ENCODE measurements around the gene CNTN4. TPM values are rescaled to one million over a fixed set of nuclear protein-coding genes. Genes with fewer than 3 reads are reported as not detected.

Gene CNTN4
- total and polyA plus RNA-seq, 10 donors = 0.20 to 4.3 (median 1.5) TPM

GRCh38 chr3:2860626-2861025 is 762.0 kb downstream of the CNTN4 start:
- Histone ChIP-seq H3K4me3 (no peak overlapping the region), H3K9me3 (no peaks in the 10 kb centered on the region), H3K27ac (no peak overlapping the region), H3K4me1 (no peaks in the 10 kb centered on the region), H3K27me3 (replicated peaks in 1 of 7) (no peaks in the 10 kb centered on the region), H3K36me3 (no peaks in the 10 kb centered on the region)
- WGBS, 5 donors = 91 to 98% (median 97%) methylated on average over 2 of the region's 2 CpGs
- no peak for DNase-seq
- TF ChIP-seq POLR2A (IDR thresholded peaks at IDR 0.05) (no peak), POLR2AphosphoS5 (IDR thresholded peaks at IDR 0.05) (no peak)
- TF ChIP-seq, protein P1, sequence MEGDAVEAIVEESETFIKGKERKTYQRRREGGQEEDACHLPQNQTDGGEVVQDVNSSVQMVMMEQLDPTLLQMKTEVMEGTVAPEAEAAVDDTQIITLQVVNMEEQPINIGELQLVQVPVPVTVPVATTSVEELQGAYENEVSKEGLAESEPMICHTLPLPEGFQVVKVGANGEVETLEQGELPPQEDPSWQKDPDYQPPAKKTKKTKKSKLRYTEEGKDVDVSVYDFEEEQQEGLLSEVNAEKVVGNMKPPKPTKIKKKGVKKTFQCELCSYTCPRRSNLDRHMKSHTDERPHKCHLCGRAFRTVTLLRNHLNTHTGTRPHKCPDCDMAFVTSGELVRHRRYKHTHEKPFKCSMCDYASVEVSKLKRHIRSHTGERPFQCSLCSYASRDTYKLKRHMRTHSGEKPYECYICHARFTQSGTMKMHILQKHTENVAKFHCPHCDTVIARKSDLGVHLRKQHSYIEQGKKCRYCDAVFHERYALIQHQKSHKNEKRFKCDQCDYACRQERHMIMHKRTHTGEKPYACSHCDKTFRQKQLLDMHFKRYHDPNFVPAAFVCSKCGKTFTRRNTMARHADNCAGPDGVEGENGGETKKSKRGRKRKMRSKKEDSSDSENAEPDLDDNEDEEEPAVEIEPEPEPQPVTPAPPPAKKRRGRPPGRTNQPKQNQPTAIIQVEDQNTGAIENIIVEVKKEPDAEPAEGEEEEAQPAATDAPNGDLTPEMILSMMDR (IDR thresholded peaks at IDR 0.05 in 8 of 11, conservative IDR thresholded peaks at IDR 0.05 in 3 of 11) = no peak
- intact Hi-C loops (cut with DNase I; ENCODE audit: low total_unique reads) = no loop called here

DNA sequence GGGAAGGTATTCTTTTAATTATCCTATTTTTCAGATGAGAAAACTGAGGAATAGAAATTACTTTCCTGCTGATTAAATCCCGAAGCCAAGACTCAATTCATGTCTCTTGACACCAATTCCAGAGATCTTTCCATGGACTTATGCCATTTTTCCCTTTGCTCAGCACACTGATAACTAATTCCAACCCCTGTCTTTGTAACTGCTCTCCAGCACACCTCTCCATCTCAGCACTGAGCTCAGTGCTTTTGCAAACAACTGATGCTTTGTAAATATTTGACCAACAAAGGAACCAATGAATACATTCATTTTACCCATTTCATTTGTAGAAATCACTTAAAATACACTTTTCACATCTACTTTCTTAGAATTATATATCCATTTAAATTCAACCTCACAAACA is 762.5 kb downstream of the CNTN4 start:
- TF ChIP-seq, protein P1 (IDR thresholded peaks at IDR 0.05 in 8 of 11, conservative IDR thresholded peaks at IDR 0.05 in 3 of 11) = no peak
- no peak for TF ChIP-seq POLR2AphosphoS5 (IDR thresholded peaks at IDR 0.05)
- Histone ChIP-seq H3K27ac (no peak overlapping the region), H3K4me1 (no peaks in the 10 kb centered on the region), H3K4me3 (no peak overlapping the region), H3K9me3 (no peaks in the 10 kb centered on the region), H3K27me3 (replicated peaks in 1 of 7) (no peaks in the 10 kb centered on the region), H3K36me3 (no peaks in the 10 kb centered on the region)
- no peak for DNase-seq
- WGBS, 5 donors = 59 to 76% (median 67%) methylated on average over 1 of the region's 1 CpG
- intact Hi-C loops (cut with DNase I; ENCODE audit: low total_unique reads) = no loop called here

GRCh38 chr3:2861920-2862319 is 763.3 kb downstream of the CNTN4 start:
- Histone ChIP-seq H3K4me3 (no peak overlapping the region), H3K27me3 (replicated peaks in 1 of 7) (no peaks in the 10 kb centered on the region), H3K9me3 (no peaks in the 10 kb centered on the region), H3K27ac (no peak overlapping the region), H3K4me1 (no peaks in the 10 kb centered on the region), H3K36me3 (no peaks in the 10 kb centered on the region)
- DNase-seq = no peak
- no peak for TF ChIP-seq POLR2A (IDR thresholded peaks at IDR 0.05)
- TF ChIP-seq, protein P1 (IDR thresholded peaks at IDR 0.05 in 8 of 11, conservative IDR thresholded peaks at IDR 0.05 in 3 of 11) = no peak
- TF ChIP-seq POLR2AphosphoS5 (IDR thresholded peaks at IDR 0.05) = no peak
- intact Hi-C loops (cut with DNase I; ENCODE audit: low total_unique reads) = no loop called here
- WGBS, 5 donors = 68 to 74% (median 69%) methylated on average over 1 of the region's 1 CpG

GRCh38 chr3:2862366-2862765 is 763.7 kb downstream of the CNTN4 start:
- DNase-seq = no peak
- Histone ChIP-seq H3K27me3 (replicated peaks in 1 of 7) (no peaks in the 10 kb centered on the region), H3K9me3 (no peaks in the 10 kb centered on the region), H3K4me3 (no peak overlapping the region), H3K36me3 (no peaks in the 10 kb centered on the region), H3K27ac (no peak overlapping the region), H3K4me1 (no peaks in the 10 kb centered on the region)
- intact Hi-C loops (cut with DNase I; ENCODE audit: low total_unique reads) = no loop called here
- no peak for TF ChIP-seq POLR2AphosphoS5 (IDR thresholded peaks at IDR 0.05)
- no peak for TF ChIP-seq POLR2A (IDR thresholded peaks at IDR 0.05)
- TF ChIP-seq, protein P1 (IDR thresholded peaks at IDR 0.05 in 8 of 11, conservative IDR thresholded peaks at IDR 0.05 in 3 of 11) = no peak
- 68 to 88% (median 84%) methylated on average over 1 of the region's 1 CpG for WGBS, 5 donors

Measured in spleen (tissue), 11 donors.